ENCODE results near the gene MOGAT3. TPM values are rescaled to one million over a fixed set of nuclear protein-coding genes. Genes with fewer than 3 reads are reported as not detected.

MOGAT3 gene
- total RNA-seq, 1 experiment from 2014 or later: 6.3 TPM

GRCh38 chr7:101179117-101179516 lies 21.7 kb downstream of the MOGAT3 start:
- intact Hi-C loops (cut with micrococcal nuclease; ENCODE audit: unreplicated experiment): no loop called here
- no peaks in the 10 kb centered on the region for H3K9me3 Mint-ChIP-seq (ENCODE audit: unreplicated experiment)
- H3K4me3 ChIP-seq (ENCODE audit: low read depth, low read length): peak overlapping the region; percentile 37
- no peaks in the 10 kb centered on the region; the same call in 1 of the 2 replicates for H3K27me3 ChIP-seq (replicated peaks; ENCODE audit: control insufficient read depth, insufficient read depth, low read length)
- no peak for DNase-seq
- H3K27me3 Mint-ChIP-seq (ENCODE audit: insufficient read depth, unreplicated experiment): peaks cover 23% of the 10 kb centered on the region
- ChIA-PET POLR2A (interaction anchor here (0.6 kb wide), 1 partner anchor 45 kb away, joined by 11 read pairs; no protein-coding TSS in a partner anchor), CTCF (interaction anchor here (0.7 kb wide), 1 partner anchor 1025 kb away, joined by 3 read pairs; no protein-coding TSS in a partner anchor)
- no peak for TF ChIP-seq CTCF (IDR thresholded peaks at IDR 0.05; ENCODE audit: insufficient read depth in 1 of 2, low read depth in 1 of 2, low read length in 1 of 2, severe bottlenecking in 1 of 2, unreplicated experiment in 1 of 2)
- H3K36me3 ChIP-seq (ENCODE audit: control insufficient read depth, insufficient read depth, low read length): no peaks in the 10 kb centered on the region
- peaks cover 16% of the 10 kb centered on the region for H3K4me1 Mint-ChIP-seq (ENCODE audit: low read depth, unreplicated experiment)
- no peak overlapping the region for H3K27ac Mint-ChIP-seq (ENCODE audit: unreplicated experiment)
- H3K36me3 Mint-ChIP-seq (ENCODE audit: insufficient read depth, unreplicated experiment): peaks cover 9% of the 10 kb centered on the region
- peak overlapping the region; percentile 84 for H3K4me3 Mint-ChIP-seq (ENCODE audit: unreplicated experiment)
- peaks cover 4% of the 10 kb centered on the region; the same call in 1 of the 2 replicates for H3K4me1 ChIP-seq
- BruUV-seq (replicated peaks): no TSS peak
- no peaks in the 10 kb centered on the region for H3K9me3 ChIP-seq

GRCh38 chr7:101177644-101178043 lies 23.2 kb downstream of the MOGAT3 start:
- DNase-seq: no peak
- Histone ChIP-seq H3K4me1 (peaks cover 14% of the 10 kb centered on the region), H3K27me3 (replicated peaks; ENCODE audit: control insufficient read depth, insufficient read depth, low read length) (peaks cover 2% of the 10 kb centered on the region; the same call in 1 of the 2 replicates), H3K36me3 (ENCODE audit: control insufficient read depth, insufficient read depth, low read length) (no peaks in the 10 kb centered on the region), H3K4me3 (ENCODE audit: low read depth, low read length) (no peak overlapping the region), H3K9me3 (no peaks in the 10 kb centered on the region)
- ChIA-PET POLR2A (no interaction called here), CTCF (interaction anchor here (1.1 to 1.4 kb wide), 2 partner anchors 15 to 34 kb away, joined by 3 to 4 read pairs; no protein-coding TSS in a partner anchor)
- Mint-ChIP-seq H3K27ac (ENCODE audit: unreplicated experiment) (no peak overlapping the region), H3K36me3 (ENCODE audit: insufficient read depth, unreplicated experiment) (peaks cover 6% of the 10 kb centered on the region), H3K4me1 (ENCODE audit: low read depth, unreplicated experiment) (peaks cover 17% of the 10 kb centered on the region), H3K9me3 (ENCODE audit: unreplicated experiment) (no peaks in the 10 kb centered on the region), H3K27me3 (ENCODE audit: insufficient read depth, unreplicated experiment) (peaks cover 30% of the 10 kb centered on the region), H3K4me3 (ENCODE audit: unreplicated experiment) (no peak overlapping the region)
- intact Hi-C loops (cut with micrococcal nuclease; ENCODE audit: unreplicated experiment): no loop called here
- no peak for TF ChIP-seq CTCF (IDR thresholded peaks at IDR 0.05; ENCODE audit: insufficient read depth in 1 of 2, low read depth in 1 of 2, low read length in 1 of 2, severe bottlenecking in 1 of 2, unreplicated experiment in 1 of 2)
- BruUV-seq (replicated peaks): no TSS peak

- Histone ChIP-seq H3K4me1 (peaks cover 16% of the 10 kb centered on the region), H3K9me3 (no peaks in the 10 kb centered on the region), H3K4me3 (ENCODE audit: low read depth, low read length) (no peak overlapping the region), H3K36me3 (ENCODE audit: control insufficient read depth, insufficient read depth, low read length) (no peaks in the 10 kb centered on the region), H3K27me3 (replicated peaks; ENCODE audit: control insufficient read depth, insufficient read depth, low read length) (peaks cover 7% of the 10 kb centered on the region)
- no TSS peak for BruUV-seq (replicated peaks)
- Mint-ChIP-seq H3K27me3 (ENCODE audit: insufficient read depth, unreplicated experiment) (peaks cover 39% of the 10 kb centered on the region), H3K4me1 (ENCODE audit: low read depth, unreplicated experiment) (peaks cover 20% of the 10 kb centered on the region), H3K4me3 (ENCODE audit: unreplicated experiment) (no peak overlapping the region), H3K9me3 (ENCODE audit: unreplicated experiment) (no peaks in the 10 kb centered on the region), H3K36me3 (ENCODE audit: insufficient read depth, unreplicated experiment) (no peaks in the 10 kb centered on the region), H3K27ac (ENCODE audit: unreplicated experiment) (no peak overlapping the region)
- POLR2A ChIA-PET: no interaction called here
- intact Hi-C loops (cut with micrococcal nuclease; ENCODE audit: unreplicated experiment): no loop called here
- DNase-seq: no peak
- CTCF ChIA-PET: interaction anchor here (0.7 kb wide), 2 partner anchors 15 to 1775 kb away, joined by 3 read pairs; no protein-coding TSS in a partner anchor
- no peak for TF ChIP-seq CTCF (IDR thresholded peaks at IDR 0.05; ENCODE audit: insufficient read depth in 1 of 2, low read depth in 1 of 2, low read length in 1 of 2, severe bottlenecking in 1 of 2, unreplicated experiment in 1 of 2)
Observed at GRCh38 chr7:101175664-101176063, 25.2 kb downstream of the MOGAT3 start.

Measured in Caco-2 (cell line).